ENCODE data around the gene AKR1B1.

AKR1B1 gene

GRCh38 chr7:134443396-134444070 is 15.4 kb downstream of the AKR1B1 start:
- Histone ChIP-seq H3K9ac (ENCODE audit: low read depth, low read length) (no peak overlapping the region), H3K27me3 (ENCODE audit: control insufficient read depth, insufficient read depth, low read length) (no peaks in the 10 kb centered on the region), H3K36me3 (ENCODE audit: control insufficient read depth, insufficient read depth, low read length) (peaks cover 54% of the 10 kb centered on the region), H3K4me1 (ENCODE audit: control insufficient read depth, insufficient read depth, low read length) (no peaks in the 10 kb centered on the region), H3K4me3 (ENCODE audit: low read depth, low read length) (no peak overlapping the region), H3K9me3 (ENCODE audit: control insufficient read depth, insufficient read depth, low read length) (no peaks in the 10 kb centered on the region)

DNA sequence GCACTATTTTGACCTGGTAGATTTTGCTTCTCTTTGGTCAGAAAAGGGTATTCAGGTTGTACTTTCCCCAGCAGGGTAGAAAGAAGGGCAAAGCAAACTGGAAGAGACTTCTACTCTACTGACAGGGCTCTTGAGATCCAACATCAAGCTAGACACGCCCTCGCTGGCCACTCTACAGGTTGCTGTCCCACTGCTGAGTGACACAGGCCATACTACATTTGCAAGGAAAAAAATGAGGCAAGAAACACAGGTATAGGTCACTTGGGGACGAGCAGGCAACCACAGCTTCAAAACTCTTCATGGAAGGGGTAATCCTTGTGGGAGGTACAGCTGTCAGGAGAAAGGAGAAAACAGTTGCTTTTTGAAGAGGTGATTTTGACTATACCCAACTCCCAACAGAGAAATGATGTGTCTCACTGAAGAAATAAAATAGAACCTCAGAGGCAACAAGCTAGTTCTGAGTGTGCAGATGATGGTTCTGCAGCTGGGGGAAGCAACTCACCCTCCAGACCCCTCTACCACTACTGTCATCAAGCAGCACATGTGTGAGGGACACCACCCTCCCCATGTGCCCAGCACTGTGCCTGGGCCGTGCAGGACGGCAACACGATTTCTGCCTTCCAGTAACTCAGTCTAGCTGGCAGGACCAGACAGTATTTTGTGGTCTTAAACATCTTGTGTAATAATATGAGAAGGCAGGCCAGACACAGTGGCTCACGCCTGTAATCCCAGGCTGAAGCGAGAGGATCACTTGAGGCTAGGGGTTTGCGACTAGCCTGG is 16.3 kb downstream of the AKR1B1 start:
- Histone ChIP-seq H3K4me3 (ENCODE audit: low read depth, low read length) (no peak overlapping the region), H3K9me3 (ENCODE audit: control insufficient read depth, insufficient read depth, low read length) (no peaks in the 10 kb centered on the region), H3K36me3 (ENCODE audit: control insufficient read depth, insufficient read depth, low read length) (peaks cover 47% of the 10 kb centered on the region), H3K27me3 (ENCODE audit: control insufficient read depth, insufficient read depth, low read length) (no peaks in the 10 kb centered on the region), H3K9ac (ENCODE audit: low read depth, low read length) (no peak overlapping the region), H3K4me1 (ENCODE audit: control insufficient read depth, insufficient read depth, low read length) (no peaks in the 10 kb centered on the region)

GRCh38 chr7:134441264-134441663 is 17.6 kb downstream of the AKR1B1 start:
- Histone ChIP-seq H3K9me3 (ENCODE audit: control insufficient read depth, insufficient read depth, low read length) (no peaks in the 10 kb centered on the region), H3K27me3 (ENCODE audit: control insufficient read depth, insufficient read depth, low read length) (no peaks in the 10 kb centered on the region), H3K9ac (ENCODE audit: low read depth, low read length) (no peak overlapping the region), H3K4me1 (ENCODE audit: control insufficient read depth, insufficient read depth, low read length) (no peaks in the 10 kb centered on the region), H3K4me3 (ENCODE audit: low read depth, low read length) (no peak overlapping the region), H3K36me3 (ENCODE audit: control insufficient read depth, insufficient read depth, low read length) (peaks cover 36% of the 10 kb centered on the region)

- peaks cover 30% of the 10 kb centered on the region for H3K36me3 ChIP-seq (ENCODE audit: control insufficient read depth, insufficient read depth, low read length)
Measured at GRCh38 chr7:134440476-134440875, 18.4 kb downstream of the AKR1B1 start.

DNA sequence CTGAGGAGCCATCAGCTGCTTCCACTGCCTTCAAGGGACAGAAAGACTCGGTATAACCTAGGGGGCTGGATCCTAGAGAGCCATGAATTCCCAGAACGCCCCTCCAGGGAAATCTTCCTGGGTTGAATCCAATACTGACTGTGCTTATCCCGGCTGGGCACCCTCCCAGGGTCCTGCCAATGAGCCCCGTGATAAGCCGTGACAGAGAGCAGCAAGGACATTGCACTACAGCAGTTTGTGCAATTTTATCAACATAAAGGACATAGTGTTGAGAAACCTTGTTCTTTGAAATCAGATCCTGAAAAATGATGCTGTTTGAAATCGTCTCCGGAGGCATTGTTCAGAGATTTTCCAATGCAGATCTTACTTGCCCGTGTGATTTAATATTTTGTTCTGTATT is 18.8 kb downstream of the AKR1B1 start:
- Histone ChIP-seq H3K4me3 (ENCODE audit: low read depth, low read length) (no peak overlapping the region), H3K9me3 (ENCODE audit: control insufficient read depth, insufficient read depth, low read length) (no peaks in the 10 kb centered on the region), H3K36me3 (ENCODE audit: control insufficient read depth, insufficient read depth, low read length) (peaks cover 30% of the 10 kb centered on the region), H3K27me3 (ENCODE audit: control insufficient read depth, insufficient read depth, low read length) (no peaks in the 10 kb centered on the region), H3K4me1 (ENCODE audit: control insufficient read depth, insufficient read depth, low read length) (no peaks in the 10 kb centered on the region), H3K9ac (ENCODE audit: low read depth, low read length) (no peak overlapping the region)

More at GRCh38 chr7:134440476-134440875, 18.4 kb downstream of the AKR1B1 start:
- Histone ChIP-seq H3K9ac (ENCODE audit: low read depth, low read length) (no peak overlapping the region), H3K27me3 (ENCODE audit: control insufficient read depth, insufficient read depth, low read length) (no peaks in the 10 kb centered on the region), H3K4me1 (ENCODE audit: control insufficient read depth, insufficient read depth, low read length) (no peaks in the 10 kb centered on the region), H3K9me3 (ENCODE audit: control insufficient read depth, insufficient read depth, low read length) (no peaks in the 10 kb centered on the region), H3K4me3 (ENCODE audit: low read depth, low read length) (no peak overlapping the region)

- Histone ChIP-seq H3K9me3 (ENCODE audit: control insufficient read depth, insufficient read depth, low read length) (no peaks in the 10 kb centered on the region), H3K9ac (ENCODE audit: low read depth, low read length) (no peak overlapping the region), H3K4me3 (ENCODE audit: low read depth, low read length) (no peak overlapping the region), H3K4me1 (ENCODE audit: control insufficient read depth, insufficient read depth, low read length) (no peaks in the 10 kb centered on the region), H3K36me3 (ENCODE audit: control insufficient read depth, insufficient read depth, low read length) (peaks cover 22% of the 10 kb centered on the region), H3K27me3 (ENCODE audit: control insufficient read depth, insufficient read depth, low read length) (no peaks in the 10 kb centered on the region)
Measured at GRCh38 chr7:134438946-134439345, 20.0 kb downstream of the AKR1B1 start.

DNA sequence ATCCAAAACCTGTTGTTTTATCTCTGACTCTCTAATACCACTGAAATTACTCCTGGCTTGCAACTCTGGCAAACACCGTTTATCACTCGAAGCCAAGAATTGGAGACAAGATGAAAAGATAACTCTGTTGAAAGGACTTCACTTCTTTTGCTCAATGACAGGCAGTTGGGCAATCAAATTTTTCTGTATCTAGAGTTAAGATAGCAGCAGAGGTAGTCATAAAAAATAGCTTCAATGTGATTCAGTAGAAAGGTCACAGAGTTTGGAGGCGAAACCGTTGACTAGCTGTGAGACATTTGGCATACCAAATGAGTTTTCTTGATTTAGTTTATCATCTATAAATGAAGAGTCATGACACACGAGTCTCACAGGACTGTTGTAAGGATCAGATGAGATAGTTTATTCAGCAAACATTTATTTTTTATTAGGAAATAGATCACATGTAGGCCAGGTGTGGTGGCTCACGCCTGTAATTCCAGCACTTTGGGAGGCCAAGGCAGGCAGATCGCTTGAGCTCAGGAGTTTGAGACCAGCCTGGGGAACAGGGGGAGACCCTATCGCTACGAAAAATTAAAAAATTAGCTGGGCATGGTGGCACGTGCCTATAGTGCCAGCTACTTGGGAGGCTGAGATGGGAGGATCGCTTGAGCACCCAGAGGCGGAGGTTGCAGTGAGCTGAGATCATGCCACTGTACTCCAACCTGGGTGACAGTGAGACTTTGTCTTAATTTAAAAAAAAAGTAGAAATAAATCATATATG is 23.6 kb downstream of the AKR1B1 start:
- no peaks in the 10 kb centered on the region for H3K9me3 ChIP-seq (ENCODE audit: control insufficient read depth, insufficient read depth, low read length)
- H3K36me3 ChIP-seq (ENCODE audit: control insufficient read depth, insufficient read depth, low read length), result no peaks in the 10 kb centered on the region
- H3K4me3 ChIP-seq (ENCODE audit: low read depth, low read length), result no peak overlapping the region
- no peak overlapping the region for H3K9ac ChIP-seq (ENCODE audit: low read depth, low read length)
- no peaks in the 10 kb centered on the region for H3K4me1 ChIP-seq (ENCODE audit: control insufficient read depth, insufficient read depth, low read length)
- peaks cover 3% of the 10 kb centered on the region for H3K27me3 ChIP-seq (ENCODE audit: control insufficient read depth, insufficient read depth, low read length)

- H3K9me3 ChIP-seq (ENCODE audit: control insufficient read depth, insufficient read depth, low read length), result no peaks in the 10 kb centered on the region
- no peak overlapping the region for H3K9ac ChIP-seq (ENCODE audit: low read depth, low read length)
- H3K4me3 ChIP-seq (ENCODE audit: low read depth, low read length), result no peak overlapping the region
- H3K4me1 ChIP-seq (ENCODE audit: control insufficient read depth, insufficient read depth, low read length), result no peaks in the 10 kb centered on the region
- no peaks in the 10 kb centered on the region for H3K36me3 ChIP-seq (ENCODE audit: control insufficient read depth, insufficient read depth, low read length)
- H3K27me3 ChIP-seq (ENCODE audit: control insufficient read depth, insufficient read depth, low read length), result peaks cover 3% of the 10 kb centered on the region
Measured at GRCh38 chr7:134434701-134435100, 24.2 kb downstream of the AKR1B1 start.

DNA sequence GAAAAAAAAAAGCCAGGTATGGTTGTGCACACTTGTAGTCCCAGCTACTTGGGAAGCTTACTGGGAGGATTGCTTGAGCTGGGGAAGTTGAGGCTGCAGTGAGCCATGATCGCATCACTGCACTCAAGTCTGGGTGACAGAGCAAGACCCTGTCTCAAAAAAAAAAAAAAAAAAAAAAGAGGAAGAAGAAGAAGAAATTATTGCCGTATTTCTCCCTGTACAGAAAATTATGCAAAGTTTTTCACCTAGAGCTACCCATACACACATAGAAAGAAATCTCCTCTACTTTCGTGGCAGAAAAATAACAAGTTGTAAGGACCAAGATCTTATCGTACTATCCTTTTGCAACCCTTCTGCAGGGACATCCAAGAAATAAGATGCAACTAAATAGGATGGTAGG is 25.5 kb downstream of the AKR1B1 start:
- no peaks in the 10 kb centered on the region for H3K9me3 ChIP-seq (ENCODE audit: control insufficient read depth, insufficient read depth, low read length)
- no peaks in the 10 kb centered on the region for H3K36me3 ChIP-seq (ENCODE audit: control insufficient read depth, insufficient read depth, low read length)
- no peaks in the 10 kb centered on the region for H3K4me1 ChIP-seq (ENCODE audit: control insufficient read depth, insufficient read depth, low read length)
- H3K4me3 ChIP-seq (ENCODE audit: low read depth, low read length), result no peak overlapping the region
- H3K27me3 ChIP-seq (ENCODE audit: control insufficient read depth, insufficient read depth, low read length), result peaks cover 3% of the 10 kb centered on the region
- H3K9ac ChIP-seq (ENCODE audit: low read depth, low read length), result no peak overlapping the region

GRCh38 chr7:134432296-134433152 is 26.4 kb downstream of the AKR1B1 start:
- Histone ChIP-seq H3K4me3 (ENCODE audit: low read depth, low read length) (peak overlapping the region; percentile 69), H3K27me3 (ENCODE audit: control insufficient read depth, insufficient read depth, low read length) (peaks cover 3% of the 10 kb centered on the region), H3K36me3 (ENCODE audit: control insufficient read depth, insufficient read depth, low read length) (no peaks in the 10 kb centered on the region), H3K9me3 (ENCODE audit: control insufficient read depth, insufficient read depth, low read length) (no peaks in the 10 kb centered on the region), H3K4me1 (ENCODE audit: control insufficient read depth, insufficient read depth, low read length) (no peaks in the 10 kb centered on the region), H3K9ac (ENCODE audit: low read depth, low read length) (peak overlapping the region; percentile 61)

- H3K36me3 ChIP-seq (ENCODE audit: control insufficient read depth, insufficient read depth, low read length), result no peaks in the 10 kb centered on the region
- no peaks in the 10 kb centered on the region for H3K9me3 ChIP-seq (ENCODE audit: control insufficient read depth, insufficient read depth, low read length)
- H3K9ac ChIP-seq (ENCODE audit: low read depth, low read length), result no peak overlapping the region
- H3K27me3 ChIP-seq (ENCODE audit: control insufficient read depth, insufficient read depth, low read length), result peaks cover 3% of the 10 kb centered on the region
- H3K4me3 ChIP-seq (ENCODE audit: low read depth, low read length), result peak overlapping the region; percentile 69
- no peaks in the 10 kb centered on the region for H3K4me1 ChIP-seq (ENCODE audit: control insufficient read depth, insufficient read depth, low read length)
Measured at GRCh38 chr7:134431815-134432214, 27.1 kb downstream of the AKR1B1 start.
